GM12878 (cell line): ENCODE data around the gene PTGER4.

ENCODE experiments used
- ATF2 ChIP-seq: IDR thresholded peaks from 2 replicates; pipeline ENCODE4 v1.6.1; 2012; ENCODE audit warnings: low read length, inconsistent platforms
- BRCA1 ChIP-seq: IDR thresholded peaks from 2 replicates; pipeline ENCODE4 v1.6.1; 2011; ENCODE audit warnings: low read depth, low read length, improper control_type of control experiment
- EP300 ChIP-seq, 2 experiments: fragments of 150-350 bp in 1 of 2; IDR thresholded peaks; 2 replicates each; pipeline ENCODE4 v1.6.1; 2011 to 2012; ENCODE audit warnings: low read depth in 2 of 2, low read length in 2 of 2, borderline replicate concordance in 1 of 2, improper control_type of control experiment in 1 of 2, inconsistent platforms in 1 of 2; ENCODE audit not compliant: control insufficient read depth in 1 of 2
- IRF3 ChIP-seq: fragments of 450-650 bp; IDR thresholded peaks from 2 replicates; pipeline ENCODE4 v1.6.1; 2014; ENCODE audit warnings: mild to moderate bottlenecking
- JUNB ChIP-seq: IDR thresholded peaks from 2 replicates; pipeline ENCODE4 v1.6.1; 2016; ENCODE audit warnings: antibody characterized with exemption, mild to moderate bottlenecking
- KDM1A ChIP-seq: fragments of 200-600 bp; sonication (generic); IDR thresholded peaks from 2 replicates; pipeline ENCODE4 v1.6.1; 2016; ENCODE audit warnings: borderline replicate concordance
- PAX8 ChIP-seq: fragments of 450-650 bp; IDR thresholded peaks from 2 replicates; pipeline ENCODE4 v1.6.1; 2017; ENCODE audit warnings: mild to moderate bottlenecking, moderate library complexity
- SIX5 ChIP-seq: IDR thresholded peaks from 2 replicates; pipeline ENCODE4 v1.6.1; 2011; ENCODE audit warnings: mild to moderate bottlenecking, low read depth, low read length, moderate library complexity; ENCODE audit not compliant: severe bottlenecking
- ZNF384 ChIP-seq: IDR thresholded peaks from 2 replicates; pipeline ENCODE4 v1.6.1; 2012; ENCODE audit warnings: low read depth, mild to moderate bottlenecking, low read length, improper control_type of control experiment, borderline replicate concordance

GRCh38 chr5:40716590-40716989 lies 36.9 kb downstream of the PTGER4 start:
- TF ChIP-seq KDM1A (no peak), PAX8 (no peak), JUNB (no peak), ATF2 (no peak), IRF3 (no peak), BRCA1 (no peak), ZNF384 (no peak), SIX5 (no peak), EP300 (IDR thresholded peaks at IDR 0.05; ENCODE audit: borderline replicate concordance in 1 of 2, control insufficient read depth in 1 of 2, low read depth in 2 of 2, low read length in 2 of 2) (no peak)
